Sigmoid colon (tissue), 7 donors: ENCODE results near the gene ADSS1. TPM values are rescaled to one million over a fixed set of nuclear protein-coding genes. Genes with fewer than 3 reads are reported as not detected.

Experiments used
- DNase-seq: peaks from one replicate; pipeline ENCODE4 v3.0.0-alpha.2; 2019
- H3K27ac ChIP-seq, 4 donors: fragments of 200-600 bp; sonication (generic); one replicate each; pipeline ENCODE4 v1.5.1; 2016 to 2019; ENCODE audit warnings: mild to moderate bottlenecking in 1 of 4
- H3K27me3 ChIP-seq, 3 donors: fragments of 200-600 bp; sonication (generic); one replicate each; pipeline ENCODE4 v1.5.1; 2019; ENCODE audit warnings: mild to moderate bottlenecking in 1 of 3
- H3K36me3 ChIP-seq, 4 donors: fragments of 200-600 bp; sonication (generic); one replicate each; pipeline ENCODE4 v1.5.1; 2016 to 2019
- H3K4me1 ChIP-seq, 4 donors: fragments of 200-600 bp; sonication (generic); one replicate each; pipeline ENCODE4 v1.5.1; 2017 to 2019
- H3K4me3 ChIP-seq, 4 donors: fragments of 200-600 bp; sonication (generic); one replicate each; pipeline ENCODE4 v1.5.1; 2017 to 2019; ENCODE audit warnings: mild to moderate bottlenecking in 2 of 4, moderate library complexity in 1 of 4
- H3K9me3 ChIP-seq, 4 donors: fragments of 200-600 bp in 3 of 4; sonication (generic) in 3 of 4; one replicate each; pipeline versions ENCODE4 v1.5.1 to v1.6.1; 2013 to 2019
- CTCF ChIP-seq, 4 experiments: fragments of 450-650 bp in 3 of 4; fragments of 200-600 bp in 1 of 4; IDR thresholded peaks; one replicate each; pipeline ENCODE4 v1.5.1; 2016 to 2019; ENCODE audit warnings: antibody characterized with exemption in 4 of 4, mild to moderate bottlenecking in 3 of 4, moderate library complexity in 2 of 4
- EP300 ChIP-seq, 4 donors: sonication (generic); formaldehyde crosslinking; IDR thresholded peaks; one replicate each; pipeline ENCODE4 v1.6.1; 2017; ENCODE audit warnings: antibody characterized with exemption in 4 of 4
- POLR2A ChIP-seq, 2 donors: fragments of 450-650 bp; IDR thresholded peaks; one replicate each; pipeline ENCODE4 v1.6.1; 2016; ENCODE audit warnings: antibody characterized with exemption in 2 of 2, mild to moderate bottlenecking in 2 of 2, moderate library complexity in 2 of 2
- POLR2AphosphoS5 ChIP-seq, 4 donors: sonication (generic); formaldehyde crosslinking; IDR thresholded peaks; one replicate each; pipeline ENCODE4 v1.6.1; 2017; ENCODE audit warnings: antibody characterized with exemption in 4 of 4
- WGBS, 2 donors: extraction: QIAGEN DNeasy Blood & Tissue Kit; methylation state at CpG; one replicate each; pipeline ENCODE4 v1.1.7; 2013; 5-methylcytosine and 5-hydroxymethylcytosine counted together
- intact Hi-C: fragments of 100-400 bp; cut with DNase I; formaldehyde crosslinking; loops from one replicate; pipeline ENCODE4 v1.15.1; 2023
- polyA plus RNA-seq, 3 donors: library from polyadenylated mRNA; stranded (reverse); fragments of 200-250 nt; gene quantifications; one replicate each; pipeline ENCODE4 v1.2.3, GENCODE V29; 2013
- total RNA-seq, 4 donors: library from RNA; depleted of rRNA; stranded (reverse); fragments of >200 nt; gene quantifications; one replicate each; pipeline ENCODE4 v1.1.0, GENCODE V29; 2016
- donor health status: healthy with polysubstance abuse.
- donor health status: Bipolar disorder and iron deficiency.
- donor health status: healthy.

The ADSS1 gene
- total and polyA plus RNA-seq, 7 donors = 2.0 to 10.2 (median 5.3) TPM

- Histone ChIP-seq H3K9me3 (no peaks in the 10 kb centered on the region), H3K36me3 (peaks cover 0 to 12% (median 0%) of the 10 kb centered on the region in 4 donors), H3K4me3 (peak overlapping the region; percentile 76 to 100 (median 96)), H3K27ac (peak overlapping the region; percentile 82 to 90 (median 84)), H3K4me1 (peaks cover 0 to 75% (median 73%) of the 10 kb centered on the region in 4 donors), H3K27me3 (no peaks in the 10 kb centered on the region)
- intact Hi-C loops = loop anchor here (1.0 kb wide), 1 partner anchor 40 kb away; no protein-coding TSS in a partner anchor
- 2 to 8% methylated on average over 50 of the region's 50 CpGs for WGBS, 2 donors
- TF ChIP-seq EP300 (IDR thresholded peaks at IDR 0.05) = no peak
- TF ChIP-seq CTCF (IDR thresholded peaks at IDR 0.05) = no peak
- TF ChIP-seq POLR2A (IDR thresholded peaks at IDR 0.05) = no peak
- TF ChIP-seq POLR2AphosphoS5 (IDR thresholded peaks at IDR 0.05) = no peak
- DNase-seq = no peak
These were observed 33.9 kb upstream of the ADSS1 start for GRCh38 chr14:104689881-104690711.

- WGBS, 2 donors = 51 to 69% methylated on average over 16 of the region's 16 CpGs
- Histone ChIP-seq H3K36me3 (peaks cover 0 to 13% (median 0%) of the 10 kb centered on the region in 4 donors), H3K27me3 (no peaks in the 10 kb centered on the region), H3K27ac (peak overlapping the region; percentile 82 to 90 (median 84)), H3K4me1 (peaks cover 0 to 84% (median 81%) of the 10 kb centered on the region in 4 donors), H3K9me3 (no peaks in the 10 kb centered on the region), H3K4me3 (peak overlapping the region; percentile 76 to 100 (median 96))
- TF ChIP-seq EP300 (IDR thresholded peaks at IDR 0.05) (no peak), POLR2AphosphoS5 (IDR thresholded peaks at IDR 0.05) (no peak), CTCF (IDR thresholded peaks at IDR 0.05) (no peak), POLR2A (IDR thresholded peaks at IDR 0.05) (no peak)
- no peak for DNase-seq
- intact Hi-C loops = no loop called here
These were observed 33.1 kb upstream of the ADSS1 start for GRCh38 chr14:104690861-104691455.

DNA sequence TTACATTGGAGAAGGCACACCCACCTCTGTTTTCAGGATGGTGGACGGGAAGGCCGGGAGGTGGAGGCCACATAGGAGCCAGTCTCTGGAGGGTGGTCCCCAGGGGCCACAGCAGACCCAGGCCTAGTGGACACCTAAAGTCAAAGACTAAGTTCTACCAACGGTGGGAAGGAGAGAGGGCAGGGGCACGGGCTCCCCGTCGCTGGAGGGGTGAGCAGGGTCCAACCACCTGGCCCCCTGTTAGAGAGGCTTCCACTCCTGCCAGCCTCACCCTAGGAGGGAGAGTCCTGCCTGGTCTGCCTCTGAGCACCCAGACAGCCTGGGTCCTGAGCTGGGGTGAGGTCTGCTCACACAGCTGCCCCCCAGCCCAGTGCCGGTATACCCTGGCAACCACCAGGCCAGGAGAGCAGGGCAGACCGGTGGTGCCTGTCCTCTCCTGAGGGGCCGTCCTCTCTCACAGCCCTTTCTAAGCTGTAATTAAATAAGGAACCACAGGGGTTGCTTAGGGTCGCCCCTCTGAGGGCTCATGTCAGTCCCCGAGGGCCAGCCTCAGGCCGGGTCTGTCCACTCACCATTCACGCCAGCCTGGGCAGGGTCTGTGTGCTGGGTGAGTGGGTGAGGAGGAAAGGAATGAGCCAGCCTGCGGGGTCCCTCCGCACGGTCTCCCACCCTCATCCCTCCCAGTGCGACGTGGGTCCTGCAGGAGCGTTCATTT, 32.3 kb upstream of the ADSS1 start:
- intact Hi-C loops = no loop called here
- Histone ChIP-seq H3K4me3 (peak overlapping the region in 2 of 4 donors; percentile 9 to 95), H3K27me3 (no peaks in the 10 kb centered on the region), H3K36me3 (peaks cover 0 to 17% (median 0%) of the 10 kb centered on the region in 4 donors), H3K4me1 (peaks cover 0 to 91% (median 89%) of the 10 kb centered on the region in 4 donors), H3K9me3 (no peaks in the 10 kb centered on the region), H3K27ac (peak overlapping the region in 3 of 4 donors; percentile 82 to 90 (median 85))
- no peak for TF ChIP-seq POLR2AphosphoS5 (IDR thresholded peaks at IDR 0.05)
- no peak for TF ChIP-seq EP300 (IDR thresholded peaks at IDR 0.05)
- no peak for TF ChIP-seq CTCF (IDR thresholded peaks at IDR 0.05)
- TF ChIP-seq POLR2A (IDR thresholded peaks at IDR 0.05) = no peak
- no peak for DNase-seq
- 83 to 87% methylated on average over 19 of the region's 19 CpGs for WGBS, 2 donors

- 88 to 89% methylated on average over 15 of the region's 15 CpGs for WGBS, 2 donors
- TF ChIP-seq POLR2AphosphoS5 (IDR thresholded peaks at IDR 0.05) (no peak), CTCF (IDR thresholded peaks at IDR 0.05) (no peak), EP300 (IDR thresholded peaks at IDR 0.05) (no peak), POLR2A (IDR thresholded peaks at IDR 0.05) (no peak)
- peak overlapping the region in 3 of 4 donors; percentile 47 to 90 (median 82) for H3K27ac ChIP-seq
- no peak overlapping the region for H3K4me3 ChIP-seq
- peaks cover 0 to 96% (median 93%) of the 10 kb centered on the region in 4 donors for H3K4me1 ChIP-seq
- no peak for DNase-seq
- no peaks in the 10 kb centered on the region for H3K27me3 ChIP-seq
- intact Hi-C loops = no loop called here
- peaks cover 0 to 17% (median 0%) of the 10 kb centered on the region in 4 donors for H3K36me3 ChIP-seq
- no peaks in the 10 kb centered on the region for H3K9me3 ChIP-seq
These were observed 31.6 kb upstream of the ADSS1 start for GRCh38 chr14:104692261-104692938.
